A549 (cell line): Measurements from ENCODE around the gene CD63.

Source experiments
- CEBPB ChIP-seq, 2 experiments: fragments of >200 bp in 1 of 2; sonication (Bioruptor Twin) in 1 of 2; formaldehyde crosslinking in 1 of 2; IDR thresholded peaks; 2 replicates each; pipeline ENCODE4 v1.6.1; 2012 to 2016
- CTCF ChIP-seq: fragments of >200 bp; sonication (Bioruptor Twin); formaldehyde crosslinking; IDR thresholded peaks from 3 replicates; pipeline ENCODE4 v1.5.1; 2016
- EP300 ChIP-seq, 2 experiments: fragments of >200 bp; sonication (Bioruptor Twin); formaldehyde crosslinking; IDR thresholded peaks; 2 replicates in 1 of 2; 3 replicates in 1 of 2; pipeline ENCODE4 v1.6.1; 2016 to 2017
- HEYL ChIP-seq: fragments of 250-450 bp; sonication (Bioruptor Pico); IDR thresholded peaks from 2 replicates; pipeline ENCODE4 v1.8.0; 2021; ENCODE audit warnings: mild to moderate bottlenecking, moderate library complexity
- KDM1A ChIP-seq: fragments of 200-600 bp; sonication (generic); IDR thresholded peaks from 2 replicates; pipeline ENCODE4 v1.6.1; 2016; ENCODE audit warnings: low read depth, mild to moderate bottlenecking
- MAFK ChIP-seq: fragments of 450-650 bp; IDR thresholded peaks from 2 replicates; pipeline ENCODE4 v1.6.1; 2014; ENCODE audit not compliant: partially characterized antibody
- MYC ChIP-seq: IDR thresholded peaks from 2 replicates; pipeline ENCODE4 v1.6.1; 2012; ENCODE audit warnings: mild to moderate bottlenecking, inconsistent platforms, low read length, improper control_type of control experiment, borderline replicate concordance
- POLR2A ChIP-seq: IDR thresholded peaks from 2 replicates; pipeline ENCODE4 v1.6.1; 2012; ENCODE audit warnings: mild to moderate bottlenecking, low read length
- RARB ChIP-seq: fragments of 250-450 bp; sonication (Bioruptor Pico); IDR thresholded peaks from 2 replicates; pipeline ENCODE4 v1.8.0; 2021; ENCODE audit warnings: mild to moderate bottlenecking, moderate library complexity
- REST ChIP-seq: fragments of 200-600 bp; sonication (generic); IDR thresholded peaks from 2 replicates; pipeline ENCODE4 v1.6.1; 2016; ENCODE audit warnings: antibody characterized with exemption, mild to moderate bottlenecking, moderate library complexity
- RFX5 ChIP-seq: fragments of 450-650 bp; IDR thresholded peaks from 2 replicates; pipeline ENCODE4 v1.7.1; 2014; ENCODE audit warnings: antibody characterized with exemption, mild to moderate bottlenecking, moderate library complexity

- TF ChIP-seq CTCF (no peak), EP300 (IDR thresholded peaks at IDR 0.05) (no peak), CEBPB (IDR thresholded peaks at IDR 0.05) (no peak), POLR2A (no peak), RFX5 (no peak), HEYL (CRISPR knock-in tag) (no peak), RARB (CRISPR knock-in tag) (no peak), REST (no peak), MAFK (no peak), KDM1A (no peak), MYC (no peak)
These were observed 36.0 kb downstream of the CD63 start for GRCh38 chr12:55692631-55693322.
